ENCODE results near the gene DAD1.

Gene DAD1

DNA sequence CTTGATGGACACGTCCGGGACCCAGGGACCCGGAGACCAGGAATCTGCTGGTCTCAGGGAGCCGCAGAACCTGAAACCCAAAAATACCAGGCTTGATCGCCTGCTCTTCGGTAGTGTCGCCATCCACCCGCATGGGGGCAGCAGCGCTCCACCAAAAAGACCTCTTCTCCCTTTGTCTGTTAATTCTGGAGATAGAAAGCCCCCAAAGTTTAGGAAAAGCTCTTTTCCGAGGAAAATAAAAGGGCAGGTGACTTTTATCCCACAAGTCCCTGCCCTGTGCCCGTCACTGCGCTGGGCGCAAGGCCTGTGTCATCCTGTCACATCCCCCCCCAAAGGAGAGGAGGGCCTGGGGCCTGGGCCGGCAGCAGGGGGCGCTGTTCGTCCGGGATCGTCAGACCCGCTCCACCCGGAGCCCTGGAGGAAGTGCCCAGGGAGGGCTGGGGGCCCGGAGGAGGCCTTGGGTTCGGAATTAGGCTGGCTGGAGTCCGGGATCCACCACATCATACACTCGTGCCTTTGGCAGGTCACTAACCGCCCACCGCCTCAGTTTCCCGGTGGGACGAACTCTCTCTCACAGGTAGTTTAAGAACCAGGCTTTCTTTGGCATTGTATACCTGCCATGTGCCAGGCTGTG lies 31.9 kb downstream of the DAD1 start (continued):
- TF ChIP-seq ZBTB26 (tag by site-specific recombination; optimal IDR thresholded peaks at IDR 0.05) (no peak), ZNF112 (tag by site-specific recombination; IDR thresholded peaks at IDR 0.05) (no peak), ZNF211 (tag by site-specific recombination; IDR thresholded peaks at IDR 0.05; ENCODE audit: low read depth) (no peak), ZNF184 (tag by site-specific recombination; IDR thresholded peaks at IDR 0.05) (no peak), ZNF274 (IDR thresholded peaks at IDR 0.05; ENCODE audit: low read length) (no peak), ZNF274 (tag by site-specific recombination; IDR thresholded peaks at IDR 0.05; ENCODE audit: borderline replicate concordance) (no peak), GLIS2 (tag by site-specific recombination; IDR thresholded peaks at IDR 0.05) (no peak), ZNF837 (tag by site-specific recombination; IDR thresholded peaks at IDR 0.05) (no peak), ZNF23 (tag by site-specific recombination; IDR thresholded peaks at IDR 0.05; ENCODE audit: borderline replicate concordance) (no peak), GLI2 (tag by site-specific recombination; IDR thresholded peaks at IDR 0.05; ENCODE audit: borderline replicate concordance, low read depth) (no peak), ZNF140 (tag by site-specific recombination; IDR thresholded peaks at IDR 0.05) (no peak), WT1 (tag by site-specific recombination; IDR thresholded peaks at IDR 0.05) (no peak), ZBTB7A (tag by site-specific recombination; IDR thresholded peaks at IDR 0.05; ENCODE audit: low read depth) (no peak), SCRT2 (tag by site-specific recombination; IDR thresholded peaks at IDR 0.05) (no peak), ZNF324 (tag by site-specific recombination; IDR thresholded peaks at IDR 0.05) (peak; percentile 46; the same call in 1 of the 2 replicates), ZNF391 (tag by site-specific recombination; IDR thresholded peaks at IDR 0.05; ENCODE audit: borderline replicate concordance, low read depth) (no peak), ZBTB1 (tag by site-specific recombination; IDR thresholded peaks at IDR 0.05) (no peak), KLF1 (tag by site-specific recombination; IDR thresholded peaks at IDR 0.05) (no peak), ZSCAN16 (tag by site-specific recombination; IDR thresholded peaks at IDR 0.05) (no peak), ZNF530 (tag by site-specific recombination; IDR thresholded peaks at IDR 0.05; ENCODE audit: low read depth) (no peak), ZNF37A (tag by site-specific recombination; IDR thresholded peaks at IDR 0.05) (no peak), ZNF16 (tag by site-specific recombination; IDR thresholded peaks at IDR 0.05; ENCODE audit: low read depth) (no peak), ZNF654 (tag by site-specific recombination; IDR thresholded peaks at IDR 0.05; ENCODE audit: low read depth) (peak; percentile 97), ZFP37 (tag by site-specific recombination; IDR thresholded peaks at IDR 0.05) (no peak), ZNF501 (tag by site-specific recombination; IDR thresholded peaks at IDR 0.05) (no peak), ZNF280D (tag by site-specific recombination; IDR thresholded peaks at IDR 0.05) (no peak), KLF16 (tag by site-specific recombination; IDR thresholded peaks at IDR 0.05) (no peak), SALL2 (tag by site-specific recombination; IDR thresholded peaks at IDR 0.05; ENCODE audit: borderline replicate concordance) (no peak), ZNF302 (tag by site-specific recombination; IDR thresholded peaks at IDR 0.05; ENCODE audit: low read depth) (no peak), ZNF624 (tag by site-specific recombination; IDR thresholded peaks at IDR 0.05) (no peak), ZNF843 (tag by site-specific recombination; IDR thresholded peaks at IDR 0.05) (no peak)
- TF ChIP-seq, protein P1, sequence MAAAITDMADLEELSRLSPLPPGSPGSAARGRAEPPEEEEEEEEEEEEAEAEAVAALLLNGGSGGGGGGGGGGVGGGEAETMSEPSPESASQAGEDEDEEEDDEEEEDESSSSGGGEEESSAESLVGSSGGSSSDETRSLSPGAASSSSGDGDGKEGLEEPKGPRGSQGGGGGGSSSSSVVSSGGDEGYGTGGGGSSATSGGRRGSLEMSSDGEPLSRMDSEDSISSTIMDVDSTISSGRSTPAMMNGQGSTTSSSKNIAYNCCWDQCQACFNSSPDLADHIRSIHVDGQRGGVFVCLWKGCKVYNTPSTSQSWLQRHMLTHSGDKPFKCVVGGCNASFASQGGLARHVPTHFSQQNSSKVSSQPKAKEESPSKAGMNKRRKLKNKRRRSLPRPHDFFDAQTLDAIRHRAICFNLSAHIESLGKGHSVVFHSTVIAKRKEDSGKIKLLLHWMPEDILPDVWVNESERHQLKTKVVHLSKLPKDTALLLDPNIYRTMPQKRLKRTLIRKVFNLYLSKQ (tag by site-specific recombination; IDR thresholded peaks at IDR 0.05; ENCODE audit: borderline replicate concordance) = no peak
- TF ChIP-seq, protein P2, sequence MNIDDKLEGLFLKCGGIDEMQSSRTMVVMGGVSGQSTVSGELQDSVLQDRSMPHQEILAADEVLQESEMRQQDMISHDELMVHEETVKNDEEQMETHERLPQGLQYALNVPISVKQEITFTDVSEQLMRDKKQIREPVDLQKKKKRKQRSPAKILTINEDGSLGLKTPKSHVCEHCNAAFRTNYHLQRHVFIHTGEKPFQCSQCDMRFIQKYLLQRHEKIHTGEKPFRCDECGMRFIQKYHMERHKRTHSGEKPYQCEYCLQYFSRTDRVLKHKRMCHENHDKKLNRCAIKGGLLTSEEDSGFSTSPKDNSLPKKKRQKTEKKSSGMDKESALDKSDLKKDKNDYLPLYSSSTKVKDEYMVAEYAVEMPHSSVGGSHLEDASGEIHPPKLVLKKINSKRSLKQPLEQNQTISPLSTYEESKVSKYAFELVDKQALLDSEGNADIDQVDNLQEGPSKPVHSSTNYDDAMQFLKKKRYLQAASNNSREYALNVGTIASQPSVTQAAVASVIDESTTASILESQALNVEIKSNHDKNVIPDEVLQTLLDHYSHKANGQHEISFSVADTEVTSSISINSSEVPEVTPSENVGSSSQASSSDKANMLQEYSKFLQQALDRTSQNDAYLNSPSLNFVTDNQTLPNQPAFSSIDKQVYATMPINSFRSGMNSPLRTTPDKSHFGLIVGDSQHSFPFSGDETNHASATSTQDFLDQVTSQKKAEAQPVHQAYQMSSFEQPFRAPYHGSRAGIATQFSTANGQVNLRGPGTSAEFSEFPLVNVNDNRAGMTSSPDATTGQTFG (tag by site-specific recombination; IDR thresholded peaks at IDR 0.05; ENCODE audit: borderline replicate concordance) = no peak
